Rectal smooth muscle tissue (tissue), 1 donor: ENCODE data around the gene THSD4.
"Not testable (repeated sequence)": the region's sequence is repeated elsewhere in the genome, so short reads cannot be mapped to it uniquely, and the experiment has no call there.

Source experiments
- H3K27ac ChIP-seq: one replicate; pipeline ENCODE4 v1.7.0; 2013; ENCODE audit warnings: low read depth, low read length, inconsistent platforms
- H3K27me3 ChIP-seq: one replicate; pipeline ENCODE4 v1.7.0; 2013; ENCODE audit warnings: low read length; ENCODE audit not compliant: control insufficient read depth, insufficient read depth
- H3K36me3 ChIP-seq: one replicate; pipeline ENCODE4 v1.7.0; 2013; ENCODE audit warnings: low read length; ENCODE audit not compliant: control insufficient read depth, insufficient read depth
- H3K4me1 ChIP-seq: one replicate; pipeline ENCODE4 v1.7.0; 2013; ENCODE audit warnings: low read length; ENCODE audit not compliant: control insufficient read depth, insufficient read depth
- H3K4me3 ChIP-seq: one replicate; pipeline ENCODE4 v1.7.0; 2013; ENCODE audit warnings: low read length
- H3K9ac ChIP-seq: one replicate; pipeline ENCODE4 v1.7.0; 2013; ENCODE audit warnings: low read length

THSD4 gene

GRCh38 chr15:71723344-71723743 is 608.1 kb downstream of the THSD4 start:
- H3K9ac ChIP-seq = no peak overlapping the region
- H3K4me3 ChIP-seq = no peak overlapping the region
- H3K4me1 ChIP-seq = no peaks in the 10 kb centered on the region
- no peaks in the 10 kb centered on the region for H3K27me3 ChIP-seq
- H3K36me3 ChIP-seq = no peaks in the 10 kb centered on the region
- no peak overlapping the region for H3K27ac ChIP-seq

- not testable (repeated sequence) for H3K4me3 ChIP-seq, H3K4me1 ChIP-seq, H3K36me3 ChIP-seq, H3K27me3 ChIP-seq, H3K27ac ChIP-seq, H3K9ac ChIP-seq
These were observed 610.1 kb downstream of the THSD4 start for GRCh38 chr15:71725207-71725955.

GRCh38 chr15:71728881-71729280 is 613.6 kb downstream of the THSD4 start:
- Histone ChIP-seq H3K9ac (no peak overlapping the region), H3K27ac (no peak overlapping the region), H3K4me1 (peaks cover 3% of the 10 kb centered on the region), H3K27me3 (no peaks in the 10 kb centered on the region), H3K36me3 (no peaks in the 10 kb centered on the region), H3K4me3 (no peak overlapping the region)

- H3K4me1 ChIP-seq = peaks cover 3% of the 10 kb centered on the region
- no peak overlapping the region for H3K27ac ChIP-seq
- no peak overlapping the region for H3K4me3 ChIP-seq
- no peaks in the 10 kb centered on the region for H3K27me3 ChIP-seq
- H3K9ac ChIP-seq = no peak overlapping the region
- H3K36me3 ChIP-seq = no peaks in the 10 kb centered on the region
These were observed 614.0 kb downstream of the THSD4 start for GRCh38 chr15:71729319-71729718.

- Histone ChIP-seq H3K9ac (no peak overlapping the region), H3K27me3 (no peaks in the 10 kb centered on the region), H3K4me1 (peaks cover 3% of the 10 kb centered on the region), H3K36me3 (no peaks in the 10 kb centered on the region), H3K27ac (no peak overlapping the region), H3K4me3 (no peak overlapping the region)
These were observed 615.2 kb downstream of the THSD4 start for GRCh38 chr15:71730277-71731144.

GRCh38 chr15:71732636-71733035 is 617.4 kb downstream of the THSD4 start:
- Histone ChIP-seq H3K9ac (no peak overlapping the region), H3K4me1 (peaks cover 3% of the 10 kb centered on the region), H3K36me3 (no peaks in the 10 kb centered on the region), H3K27me3 (no peaks in the 10 kb centered on the region), H3K4me3 (no peak overlapping the region), H3K27ac (no peak overlapping the region)

GRCh38 chr15:71733122-71733521 is 617.9 kb downstream of the THSD4 start:
- no peaks in the 10 kb centered on the region for H3K36me3 ChIP-seq
- H3K4me1 ChIP-seq = peaks cover 3% of the 10 kb centered on the region
- no peak overlapping the region for H3K4me3 ChIP-seq
- no peak overlapping the region for H3K9ac ChIP-seq
- H3K27me3 ChIP-seq = no peaks in the 10 kb centered on the region
- H3K27ac ChIP-seq = no peak overlapping the region

- no peak overlapping the region for H3K4me3 ChIP-seq
- no peaks in the 10 kb centered on the region for H3K4me1 ChIP-seq
- H3K27me3 ChIP-seq = no peaks in the 10 kb centered on the region
- H3K9ac ChIP-seq = no peak overlapping the region
- no peaks in the 10 kb centered on the region for H3K36me3 ChIP-seq
- no peak overlapping the region for H3K27ac ChIP-seq
These were observed 619.6 kb downstream of the THSD4 start for GRCh38 chr15:71734709-71735384.

GRCh38 chr15:71735385-71735757 is 620.1 kb downstream of the THSD4 start:
- no peak overlapping the region for H3K9ac ChIP-seq
- no peak overlapping the region for H3K4me3 ChIP-seq
- H3K4me1 ChIP-seq = no peaks in the 10 kb centered on the region
- H3K27me3 ChIP-seq = no peaks in the 10 kb centered on the region
- no peak overlapping the region for H3K27ac ChIP-seq
- H3K36me3 ChIP-seq = no peaks in the 10 kb centered on the region

GRCh38 chr15:71736286-71736947 is 621.1 kb downstream of the THSD4 start:
- Histone ChIP-seq H3K36me3 (no peaks in the 10 kb centered on the region), H3K4me1 (no peaks in the 10 kb centered on the region), H3K27me3 (no peaks in the 10 kb centered on the region), H3K4me3 (no peak overlapping the region), H3K9ac (no peak overlapping the region), H3K27ac (no peak overlapping the region)

GRCh38 chr15:71737761-71738160 is 622.5 kb downstream of the THSD4 start:
- Histone ChIP-seq H3K27ac (no peak overlapping the region), H3K27me3 (no peaks in the 10 kb centered on the region), H3K9ac (no peak overlapping the region), H3K4me3 (no peak overlapping the region), H3K4me1 (no peaks in the 10 kb centered on the region), H3K36me3 (no peaks in the 10 kb centered on the region)

GRCh38 chr15:71739355-71739754 is 624.1 kb downstream of the THSD4 start:
- Histone ChIP-seq H3K4me3 (no peak overlapping the region), H3K27ac (no peak overlapping the region), H3K4me1 (peaks cover 2% of the 10 kb centered on the region), H3K27me3 (no peaks in the 10 kb centered on the region), H3K36me3 (no peaks in the 10 kb centered on the region), H3K9ac (no peak overlapping the region)
